ENCODE measurements around the gene ATF6.

ATF6 gene

DNA sequence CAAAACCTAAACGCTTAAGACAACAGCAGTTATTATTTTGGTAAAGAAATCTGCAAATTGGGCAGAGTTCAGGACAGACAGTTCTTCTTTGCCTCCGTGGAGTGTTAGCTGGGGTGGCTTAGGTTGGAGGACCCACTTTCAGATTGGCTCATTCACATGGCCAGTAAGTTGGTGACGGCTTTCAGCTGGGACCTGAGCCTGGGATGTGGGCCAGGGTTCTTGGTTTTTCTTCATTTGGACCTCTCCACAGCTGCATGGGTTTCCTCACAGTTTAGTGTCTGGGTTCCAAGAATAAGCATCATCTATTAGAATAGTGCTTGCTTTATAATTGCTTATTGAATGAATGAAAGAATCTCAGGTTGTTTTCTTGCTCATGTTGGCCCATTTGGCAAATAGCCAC is 72.2 kb downstream of the ATF6 start:
- DNase-seq = no peak

DNA sequence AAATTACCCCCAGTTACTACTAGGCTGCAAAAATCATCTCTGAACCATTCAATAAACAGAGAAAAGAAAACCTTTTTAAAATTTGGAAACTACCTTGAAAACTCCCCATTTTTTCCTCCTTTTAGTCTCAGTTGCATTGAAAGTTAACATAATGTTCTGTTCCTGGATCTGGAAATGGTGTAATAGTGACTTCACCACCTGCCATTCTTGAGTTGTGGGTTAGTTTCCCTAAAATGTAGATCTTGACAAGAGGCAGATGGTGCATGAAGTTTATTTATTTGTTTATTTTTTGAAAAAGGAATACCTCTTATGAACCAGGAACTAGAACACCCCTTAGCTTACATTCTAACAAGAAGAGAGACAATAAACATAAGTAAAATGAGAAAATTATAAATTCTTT is 72.8 kb downstream of the ATF6 start:
- DNase-seq = no peak

DNA sequence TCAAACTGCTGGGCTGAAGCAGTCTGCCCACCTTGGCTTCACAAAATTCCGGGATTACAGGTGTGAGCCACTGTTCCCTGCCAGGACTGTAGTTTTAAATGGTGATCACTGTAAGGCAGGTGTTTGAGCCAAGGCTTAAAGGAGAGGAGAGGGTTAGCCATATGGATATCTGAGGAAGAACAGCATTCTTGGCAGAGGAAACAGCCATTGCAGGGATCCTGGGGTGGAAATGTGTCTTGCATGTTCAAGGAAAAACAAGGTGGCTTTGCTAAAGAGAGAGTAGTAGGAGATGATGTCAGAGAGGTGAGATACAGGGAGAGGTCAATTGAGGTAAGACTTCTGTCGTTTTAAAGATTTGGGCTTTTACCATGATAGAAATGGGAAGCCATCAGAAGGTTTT is 73.5 kb downstream of the ATF6 start:
- DNase-seq = no peak

DNA sequence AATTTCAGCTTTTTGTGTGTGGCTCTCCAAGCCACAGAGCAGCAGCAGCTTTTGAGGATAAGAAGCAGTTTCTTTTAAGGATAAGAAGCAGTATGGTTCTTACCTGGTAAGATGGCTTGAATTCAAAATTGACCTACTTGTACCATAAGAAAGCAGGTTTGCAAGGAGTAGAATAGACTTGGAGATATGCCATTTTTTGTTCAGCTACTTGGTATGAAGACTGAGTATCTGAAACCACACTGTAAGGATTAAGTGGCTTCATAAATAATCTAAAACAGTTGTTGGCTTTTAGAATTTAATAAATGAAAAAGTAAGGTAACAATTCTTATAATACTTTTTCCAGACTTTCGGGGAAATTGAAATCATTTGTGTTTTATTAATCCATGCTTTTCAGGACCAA is 74.2 kb downstream of the ATF6 start:
- DNase-seq = no peak

DNA sequence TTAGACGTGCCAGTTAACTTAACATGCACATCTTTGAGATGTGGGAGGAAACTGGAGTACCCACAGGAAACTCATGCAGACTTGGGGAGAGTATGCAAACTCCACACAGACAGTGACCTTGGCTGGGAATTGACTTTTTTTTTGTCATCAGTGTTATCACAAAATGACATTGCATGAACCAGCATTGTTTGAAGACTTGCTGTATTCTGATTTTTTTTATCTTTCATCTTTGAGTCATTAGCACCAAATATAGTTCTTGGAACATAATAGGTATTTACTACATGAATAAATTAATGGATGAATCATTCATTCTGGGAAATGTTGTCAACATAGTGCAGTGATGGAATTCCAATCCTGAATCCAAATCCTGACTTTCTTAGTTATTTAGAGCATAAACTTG is 77.0 kb downstream of the ATF6 start:
- no peak for DNase-seq

DNA sequence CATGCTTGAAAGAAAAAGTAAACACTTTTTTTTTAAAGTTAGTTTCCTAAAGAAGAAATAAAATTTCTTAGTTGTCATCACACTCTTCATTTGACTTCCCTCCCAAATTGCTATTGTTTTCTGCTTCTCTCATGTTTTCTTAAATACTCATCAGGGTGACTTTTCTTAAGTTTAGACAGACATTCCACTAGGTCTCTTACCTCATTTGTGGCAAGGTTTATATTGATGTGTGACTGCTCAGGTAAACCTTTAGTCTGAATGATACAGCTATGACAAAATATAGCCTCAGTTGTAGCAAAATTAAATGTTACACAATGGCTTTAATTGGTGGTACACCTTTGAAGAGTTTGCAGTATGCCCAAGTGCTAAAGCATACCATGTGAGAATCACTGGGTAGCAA is 78.6 kb downstream of the ATF6 start:
- DNase-seq = no peak

DNA sequence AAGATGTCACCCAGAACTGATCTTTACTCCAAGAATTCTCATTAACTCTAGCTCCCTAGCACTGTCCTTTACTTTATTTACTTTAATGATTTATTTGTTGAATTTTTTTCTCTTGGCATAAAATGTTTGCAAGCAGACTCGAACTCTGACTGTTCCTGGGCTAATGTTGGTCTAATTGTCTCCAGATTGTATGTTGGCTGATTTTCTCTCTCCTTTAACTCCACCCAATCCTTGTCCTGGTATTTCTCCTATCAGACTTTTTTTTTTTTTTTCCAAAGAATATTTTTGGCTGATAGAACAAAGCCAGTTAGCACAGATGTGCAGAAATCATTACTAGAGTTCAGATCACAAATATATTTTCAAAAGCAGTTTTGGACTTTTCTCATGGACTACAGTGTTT is 82.6 kb downstream of the ATF6 start:
- no peak for DNase-seq

DNA sequence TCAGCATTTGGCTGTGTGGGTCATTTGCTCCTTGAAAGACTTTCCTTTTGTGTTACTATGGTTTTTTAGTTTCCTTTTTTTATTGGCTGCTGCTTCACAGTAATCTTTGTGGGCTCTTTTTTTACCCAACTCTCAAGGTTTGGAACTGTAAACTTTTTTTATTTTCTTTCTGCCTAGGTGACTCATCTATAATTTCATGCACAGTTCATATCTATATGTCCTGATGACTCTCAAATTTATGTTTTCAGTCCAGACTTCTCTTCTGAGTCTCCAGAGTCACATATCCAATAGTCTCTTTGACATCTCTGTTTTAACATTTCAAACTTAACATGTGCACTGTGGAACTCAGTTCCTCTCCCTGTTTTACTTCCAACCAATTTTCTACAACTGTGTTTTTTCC is 83.4 kb downstream of the ATF6 start:
- no peak for DNase-seq

DNA sequence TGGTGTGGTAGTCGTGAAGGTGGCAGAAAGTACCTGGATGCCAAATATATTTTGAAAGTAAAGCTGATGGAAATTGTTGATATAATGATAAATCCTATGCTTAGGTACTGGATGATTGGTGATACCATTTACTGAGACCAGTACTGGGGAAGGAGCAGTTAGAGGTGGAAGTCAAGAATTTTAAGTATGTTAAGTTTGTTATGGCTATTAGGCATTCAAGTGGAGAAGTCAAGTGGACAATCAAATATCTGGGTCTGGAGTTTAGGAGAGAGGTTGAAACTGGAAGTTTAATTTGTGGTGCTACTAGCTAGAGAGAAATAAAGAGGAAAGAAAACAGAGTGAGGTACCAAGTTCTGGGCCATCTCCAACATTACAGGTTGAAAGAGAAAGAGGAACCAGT is 89.1 kb downstream of the ATF6 start:
- DNase-seq = no peak

DNA sequence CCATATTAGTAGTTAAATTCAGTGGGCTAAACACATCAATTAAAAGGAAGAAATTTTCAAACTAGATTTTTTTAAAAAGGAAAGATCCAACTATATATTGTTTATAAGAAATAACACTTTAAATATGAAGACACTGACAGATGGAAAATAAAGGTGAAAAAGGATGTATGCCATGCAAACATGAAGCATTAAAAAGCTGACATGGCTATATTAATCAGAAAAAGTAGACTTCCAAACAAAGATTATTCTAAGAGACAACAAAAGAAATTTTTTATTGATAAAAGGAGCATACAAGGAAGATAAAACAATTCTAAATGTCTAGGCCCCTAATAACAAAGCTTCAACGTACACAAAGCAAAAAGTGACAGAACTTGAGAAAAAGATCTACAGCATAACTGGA is 92.2 kb downstream of the ATF6 start:
- DNase-seq = no peak

DNA sequence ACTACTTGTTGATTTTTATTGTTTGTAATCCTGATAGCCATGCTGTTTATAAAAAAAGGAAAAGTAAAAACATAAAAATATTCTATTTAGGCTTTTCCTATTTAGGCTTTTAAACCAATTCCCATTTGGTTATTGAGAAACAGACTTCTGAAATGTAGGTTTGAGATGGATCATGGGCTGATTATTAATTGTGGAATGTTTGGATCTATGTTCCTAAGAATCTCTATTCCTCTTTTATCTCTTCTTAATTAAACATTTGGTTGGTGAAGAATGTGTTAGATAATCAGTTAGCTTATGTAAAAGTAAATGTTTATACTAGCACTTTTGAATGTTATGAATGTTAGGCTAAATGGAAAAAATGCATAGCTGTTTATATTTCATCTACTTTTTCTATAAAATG is 97.4 kb downstream of the ATF6 start:
- DNase-seq = no peak

DNA sequence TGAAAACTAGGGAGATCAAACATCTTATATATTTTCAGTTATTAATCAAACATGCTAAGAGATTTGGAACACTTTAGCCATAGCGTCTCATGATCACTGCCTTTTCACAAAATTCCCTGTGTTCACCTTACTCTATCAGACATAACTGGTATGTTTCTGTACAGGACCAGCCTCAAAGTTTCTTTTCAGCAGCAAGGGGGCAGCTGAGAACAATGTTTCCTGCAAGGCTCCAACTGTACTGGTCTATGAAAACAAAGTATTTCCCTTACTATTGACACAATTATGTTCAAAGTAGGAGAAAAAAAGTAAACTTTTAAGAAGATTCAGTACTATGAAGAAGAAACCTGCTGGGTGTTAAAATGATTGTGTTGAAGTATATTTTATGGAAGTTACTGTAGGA is 98.5 kb downstream of the ATF6 start:
- no peak for DNase-seq

DNA sequence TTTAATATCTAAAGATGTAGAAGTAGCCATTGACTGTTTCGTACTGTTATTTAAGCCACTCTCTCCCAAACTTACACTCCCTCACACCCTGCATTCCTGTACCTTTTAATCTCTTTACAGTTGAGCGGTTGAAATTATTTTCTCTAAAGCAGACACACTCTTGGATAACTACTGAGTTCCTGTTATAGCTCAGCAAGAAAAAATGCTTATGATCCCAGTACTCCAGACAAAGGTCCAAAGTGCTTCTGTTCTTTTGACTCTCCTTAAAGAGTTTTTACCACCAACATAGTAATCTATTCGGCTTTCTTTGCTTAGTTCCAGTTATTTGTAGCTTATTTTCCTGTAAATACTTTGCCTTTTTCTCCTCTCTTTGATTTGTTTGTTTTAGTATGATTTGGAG is 100.1 kb downstream of the ATF6 start:
- no peak for DNase-seq

DNA sequence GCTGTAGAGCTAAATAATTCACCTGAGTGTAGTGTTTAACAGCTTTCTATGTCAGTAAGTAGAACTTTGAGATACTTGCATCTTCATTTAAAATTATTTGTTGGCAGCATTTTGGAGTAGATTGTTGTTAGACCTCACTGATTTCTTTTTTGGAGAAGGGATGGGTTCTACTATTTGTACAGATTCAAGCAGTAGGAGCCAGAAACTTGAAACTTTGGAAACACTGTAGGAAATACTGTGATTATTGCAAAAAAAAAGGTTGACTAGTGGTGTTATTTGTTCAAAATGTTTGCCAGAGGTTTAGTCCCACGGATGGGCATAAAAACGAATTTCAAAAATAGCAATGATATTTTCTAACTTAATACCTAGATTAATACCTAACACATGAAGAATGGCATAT is 102.7 kb downstream of the ATF6 start:
- DNase-seq = no peak

DNA sequence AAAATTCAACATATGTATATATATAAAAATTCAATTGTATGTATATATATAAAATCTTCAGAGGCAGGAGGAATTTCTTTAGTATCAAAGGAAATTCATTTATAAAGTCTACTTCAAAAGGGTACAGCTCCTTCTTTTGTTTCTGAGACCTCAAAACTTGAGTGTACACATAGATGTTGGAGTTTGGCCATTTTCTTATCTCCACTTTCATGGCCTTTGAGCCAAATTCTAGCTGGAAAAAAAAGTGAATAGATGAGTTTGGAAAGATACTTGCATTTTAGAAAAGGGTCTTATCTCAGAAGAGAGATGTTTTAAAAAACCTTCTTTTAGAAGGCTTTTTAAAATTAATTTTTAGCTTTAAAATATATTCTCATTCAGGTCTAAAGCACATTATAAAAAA is 103.2 kb downstream of the ATF6 start:
- DNase-seq = no peak

DNA sequence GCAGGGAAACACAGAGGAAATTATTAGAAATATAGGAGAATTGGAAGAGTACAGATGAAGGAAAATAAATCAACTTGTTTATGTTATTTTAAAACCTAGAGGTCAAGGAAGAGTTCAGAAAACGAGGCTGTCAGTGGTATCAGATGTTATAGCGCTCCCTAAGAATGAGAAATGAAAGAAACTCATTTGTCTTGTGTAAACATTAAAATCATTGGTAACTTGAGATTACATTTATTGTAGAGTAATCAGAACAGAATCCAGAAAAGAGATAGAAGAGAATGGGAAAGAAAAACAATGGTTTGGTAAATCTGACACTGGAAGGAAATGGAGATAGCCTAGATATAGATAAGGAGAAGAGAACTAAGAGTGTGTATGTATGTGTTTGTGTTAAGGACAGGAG is 106.4 kb downstream of the ATF6 start:
- peak; percentile 22 for DNase-seq

DNA sequence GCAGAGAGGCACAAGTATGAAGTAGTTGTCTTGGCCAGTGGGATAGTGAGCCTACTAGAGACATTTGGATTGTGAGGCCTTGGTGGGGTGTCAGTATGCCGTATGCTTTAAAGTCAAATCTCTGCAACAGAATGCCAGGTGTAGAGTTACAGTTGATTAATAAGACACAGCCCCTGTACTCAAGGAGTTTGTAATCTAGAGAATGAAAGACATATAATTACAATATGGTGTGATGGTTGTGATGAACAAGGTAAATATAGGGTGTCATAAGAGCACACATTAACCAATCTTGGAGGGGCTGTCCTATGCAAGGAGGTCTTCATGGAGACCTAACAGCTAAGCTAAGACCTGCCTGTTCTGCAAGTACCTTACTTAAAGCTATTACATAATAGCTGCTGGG is 113.1 kb downstream of the ATF6 start:
- DNase-seq = no peak

DNA sequence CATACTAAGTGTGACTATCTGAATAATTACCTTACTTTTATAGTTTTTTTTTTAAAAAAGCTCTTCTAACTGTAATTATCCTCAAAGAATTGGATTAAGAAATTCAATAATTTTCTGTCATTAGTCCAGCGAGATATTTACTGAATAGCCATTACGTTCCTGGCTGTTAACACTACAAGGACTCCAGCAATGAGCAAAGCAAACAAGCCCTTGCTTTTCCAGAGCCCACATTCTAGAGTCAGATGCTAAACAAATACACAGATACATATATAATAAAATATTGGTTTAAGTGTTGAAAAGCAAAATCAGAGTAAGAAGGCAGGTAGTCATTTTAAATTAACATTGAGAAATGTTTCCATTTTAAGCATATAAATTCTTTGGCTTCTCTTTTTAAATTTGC is 118.4 kb downstream of the ATF6 start:
- DNase-seq = peak; percentile 83

DNA sequence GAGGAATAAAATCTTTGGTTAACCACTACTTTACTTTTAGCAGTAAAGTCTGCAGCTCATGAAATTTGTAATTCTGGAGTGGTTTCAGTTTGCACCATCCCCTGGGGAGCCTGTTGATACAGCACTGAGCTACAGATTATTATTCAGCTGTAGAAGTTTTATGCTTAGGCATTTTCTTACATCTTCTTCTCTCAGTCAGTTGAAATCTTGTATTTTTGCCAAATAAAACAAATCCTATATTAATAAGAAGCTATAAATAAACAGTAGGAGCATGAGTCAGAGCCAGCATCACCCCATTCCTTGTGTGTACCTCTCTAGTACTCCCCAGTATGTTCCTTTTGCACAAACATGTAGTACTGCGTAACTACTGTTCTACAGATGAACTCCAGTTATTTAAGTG is 118.9 kb downstream of the ATF6 start:
- DNase-seq = peak; percentile 37

DNA sequence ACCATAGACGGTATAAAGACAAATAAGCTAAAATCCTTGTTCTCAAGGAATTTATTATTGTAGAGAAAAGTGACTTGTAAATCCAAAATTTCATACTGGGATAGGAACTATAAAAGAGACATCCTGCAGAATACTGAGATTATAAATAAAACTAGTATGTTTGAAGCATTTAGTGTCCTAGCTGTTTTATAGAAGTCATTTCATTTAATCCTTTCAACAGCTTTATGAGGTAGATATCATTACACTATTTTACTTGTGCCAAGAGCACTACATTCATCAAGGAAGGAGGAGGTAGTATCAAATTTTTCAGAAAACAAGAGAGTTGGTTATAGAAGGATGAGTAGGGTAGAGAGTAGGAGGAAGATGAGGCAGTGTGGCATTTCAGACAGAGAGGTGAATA is 119.6 kb downstream of the ATF6 start:
- DNase-seq = no peak

DNA sequence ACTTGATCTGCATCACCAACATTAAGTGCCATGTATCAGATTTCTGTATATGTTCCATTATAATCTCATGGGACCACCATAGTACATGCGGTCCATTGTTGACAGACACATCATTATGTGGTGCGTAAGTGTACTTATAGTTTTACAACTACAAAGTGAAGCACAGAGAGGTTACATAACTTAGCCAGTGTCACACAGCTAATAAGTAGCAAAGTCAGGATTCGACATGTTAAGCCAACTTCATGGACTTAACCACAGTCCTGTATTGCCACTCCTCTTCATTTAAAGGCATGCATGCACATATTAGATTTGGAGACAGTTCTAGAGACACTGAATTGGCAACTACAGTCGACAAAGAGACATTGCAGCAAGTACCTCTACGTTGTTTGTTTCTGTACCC is 120.5 kb downstream of the ATF6 start:
- no peak for DNase-seq

DNA sequence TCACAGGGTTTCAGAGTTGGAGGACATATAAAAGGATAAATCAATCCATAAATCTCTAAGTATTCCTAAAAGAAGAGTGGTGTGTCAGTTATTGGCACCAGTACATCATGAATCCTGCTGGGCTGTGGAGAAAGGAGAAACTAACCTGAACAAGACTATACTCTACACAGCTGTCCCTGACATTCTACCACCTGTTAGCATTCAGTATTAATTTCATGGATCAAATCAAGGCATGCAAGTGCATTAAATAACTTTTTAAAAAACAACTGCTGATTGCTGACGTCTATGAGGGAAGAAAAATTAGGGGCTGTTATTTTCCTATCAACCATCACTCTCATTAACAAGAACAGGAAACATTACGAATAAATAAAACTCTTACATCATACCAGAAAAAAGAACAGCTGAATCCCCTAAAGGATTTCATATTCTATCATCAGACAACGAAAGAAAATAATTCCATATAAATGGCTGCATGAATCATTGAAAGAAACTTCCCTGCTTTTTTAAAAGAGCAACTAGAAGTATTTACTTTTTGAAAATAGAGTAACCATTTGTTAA is 121.7 kb downstream of the ATF6 start:
- no peak for DNase-seq

DNA sequence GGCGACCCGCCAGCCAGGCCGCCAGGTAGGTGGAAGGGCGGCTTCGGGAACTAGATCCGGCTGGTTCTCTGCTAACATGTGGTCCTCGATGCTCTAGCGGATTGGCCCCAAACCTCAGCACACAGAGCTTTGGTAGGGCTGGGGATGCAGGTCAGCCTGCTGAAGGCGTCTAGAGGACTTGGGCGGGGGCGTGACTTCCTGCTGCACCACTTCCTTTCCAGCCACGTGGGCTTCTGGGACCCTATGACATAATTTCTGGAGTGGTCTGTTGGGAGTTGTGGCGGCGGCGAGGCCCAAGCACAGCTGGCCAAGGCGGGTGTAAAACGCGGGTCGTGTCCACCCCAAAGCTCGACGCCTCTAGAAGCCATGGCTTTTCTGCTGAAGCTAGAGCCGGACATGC is 124.5 kb downstream of the ATF6 start:
- no peak for DNase-seq

DNA sequence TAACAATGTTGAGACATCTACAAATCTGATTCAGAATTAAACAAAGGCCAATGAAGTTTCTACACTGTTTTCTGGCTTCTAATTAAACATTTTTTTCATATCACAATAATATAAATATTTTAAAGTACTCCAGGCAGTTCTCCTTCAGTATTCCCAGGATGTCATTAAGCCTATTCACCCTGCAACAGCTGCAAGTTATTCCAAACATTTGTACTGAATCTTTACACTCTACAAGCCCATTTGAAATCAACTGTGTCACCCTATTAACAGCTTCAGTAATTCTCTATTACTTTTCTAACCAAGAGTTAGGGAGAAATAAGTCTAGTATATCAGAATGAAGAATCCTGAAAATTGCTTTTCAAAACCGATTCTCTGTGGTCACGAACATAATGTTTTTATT is 133.0 kb downstream of the ATF6 start:
- DNase-seq = no peak

DNA sequence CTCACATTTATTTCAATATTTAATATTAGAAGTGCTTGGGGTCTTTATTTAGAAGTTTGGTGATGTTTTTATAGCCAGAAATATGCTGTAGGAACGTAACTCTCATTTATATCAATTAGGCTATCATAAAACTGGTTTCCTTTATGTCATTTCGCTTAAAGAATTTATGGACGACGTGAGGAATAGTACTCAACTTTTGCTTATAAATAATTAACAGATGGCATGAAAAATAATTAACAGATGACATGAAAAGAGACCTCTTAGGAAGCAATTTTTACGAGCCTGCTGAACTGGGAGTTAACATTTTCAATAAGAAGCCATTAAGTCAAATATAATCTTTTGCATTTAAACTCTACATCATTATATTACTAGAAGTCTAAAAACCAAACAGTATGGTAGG is 134.0 kb downstream of the ATF6 start:
- DNase-seq = no peak

DNA sequence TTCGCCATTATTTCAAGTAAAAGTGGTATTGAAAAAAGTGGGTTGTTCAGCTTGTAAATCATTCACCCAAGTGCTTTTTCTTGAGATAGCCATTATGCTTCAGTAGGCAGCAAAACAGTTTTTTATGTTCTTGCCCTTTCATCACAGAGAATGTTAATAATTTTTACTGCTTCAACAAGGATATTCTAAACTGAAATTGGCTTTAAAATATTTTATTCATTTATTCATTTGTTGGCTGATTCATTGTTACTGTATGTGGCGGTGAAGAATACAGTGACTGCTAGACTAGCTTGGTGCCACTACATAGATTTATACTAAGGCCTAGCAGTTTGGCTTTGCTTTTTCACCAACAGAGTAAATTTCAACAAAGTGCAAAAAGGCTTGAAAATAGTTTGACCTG is 136.1 kb downstream of the ATF6 start:
- DNase-seq = no peak

Measured in NCI-H1092 treated with DMSO at 0.1 percent for 48 hours (cell line).